ENCODE results near the gene ADCY7.
A peak's percentile ranks its signal among the peaks of the same experiment; 100 is the strongest.

DNA sequence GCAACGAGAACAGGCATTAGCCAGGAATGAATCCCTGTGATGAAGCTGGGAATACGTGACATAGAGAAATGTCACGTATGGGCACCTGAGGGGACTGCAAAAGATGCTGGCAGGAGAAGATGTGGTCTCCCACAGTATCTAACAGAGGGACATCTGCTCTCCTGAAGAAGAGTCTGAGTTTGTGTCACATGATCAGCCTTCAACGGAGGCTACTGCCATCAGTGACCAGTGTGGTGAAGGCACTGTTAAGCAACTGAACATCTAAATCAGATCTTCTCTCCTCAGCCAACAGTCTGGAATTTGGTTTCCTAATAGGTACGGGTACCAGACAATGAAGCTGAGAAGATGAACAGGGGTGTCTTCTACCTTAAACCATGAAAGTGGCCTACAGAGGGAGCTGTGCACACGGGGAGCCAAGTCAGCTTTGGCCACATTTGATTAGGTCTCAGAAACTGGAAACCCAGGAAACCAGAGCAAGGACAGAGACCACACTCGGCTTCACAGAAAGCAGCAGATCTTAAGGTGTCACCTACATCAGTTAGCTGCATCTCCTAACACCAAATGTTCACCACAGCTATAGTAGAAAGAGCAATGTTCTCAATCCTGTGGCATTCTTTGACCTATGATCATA is 60.6 kb downstream of the ADCY7 start:
- TF ChIP-seq CTCF (IDR thresholded peaks at IDR 0.05; ENCODE audit: low read length) (peak; percentile 83), EZH2 (optimal IDR thresholded peaks at IDR 0.05; ENCODE audit: low read depth, low read length) (no peak)

Measured in MM.1S (cell line).